DND-41 (cell line): ENCODE measurements around the gene TLCD5.

Source experiments
- CTCF ChIP-seq: IDR thresholded peaks from 2 replicates; pipeline ENCODE4 v1.5.1; 2012; ENCODE audit warnings: borderline replicate concordance, low read length, moderate library complexity, mild to moderate bottlenecking; ENCODE audit not compliant: poor library complexity, severe bottlenecking; ENCODE audit errors: extremely low read depth
- EZH2 ChIP-seq: IDR thresholded peaks from 3 replicates; pipeline ENCODE4 v1.6.1; 2012; ENCODE audit warnings: borderline replicate concordance, low read depth, mild to moderate bottlenecking, moderate library complexity, low read length, inconsistent platforms; ENCODE audit not compliant: severe bottlenecking

GRCh38 chr11:120333801-120334200 is 8.7 kb downstream of the TLCD5 start:
- TF ChIP-seq CTCF = no peak
- TF ChIP-seq EZH2 = no peak
